HG02642 (cell line): Measurements from ENCODE around the gene KCNC1.

ENCODE experiments used
- ATAC-seq: cut with Tn5 transposase; IDR thresholded peaks from one replicate; pipeline ENCODE4 v1.9.1; 2021; ENCODE audit warnings: mild to moderate bottlenecking; ENCODE audit not compliant: unreplicated experiment, poor library complexity

Gene KCNC1

DNA sequence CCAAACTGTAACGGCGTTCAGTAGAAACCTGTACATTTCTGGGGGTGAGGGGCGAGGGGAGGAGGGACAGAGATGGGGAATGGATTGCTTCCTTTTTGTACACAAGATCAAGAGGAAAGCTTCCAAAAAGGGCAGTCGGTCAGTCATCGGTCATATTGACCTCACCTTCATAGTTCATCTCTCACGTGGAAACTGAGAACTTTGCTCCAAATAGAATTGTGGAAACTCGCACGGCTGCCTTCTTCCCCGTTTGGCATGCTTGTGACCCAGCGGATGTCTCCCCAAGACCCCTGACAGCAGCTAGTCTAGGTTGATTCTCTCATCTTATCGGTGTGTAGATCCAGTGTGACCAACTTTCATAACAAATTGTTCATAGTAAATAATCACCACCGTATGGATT is 47.6 kb downstream of the KCNC1 start:
- no peak for ATAC-seq

DNA sequence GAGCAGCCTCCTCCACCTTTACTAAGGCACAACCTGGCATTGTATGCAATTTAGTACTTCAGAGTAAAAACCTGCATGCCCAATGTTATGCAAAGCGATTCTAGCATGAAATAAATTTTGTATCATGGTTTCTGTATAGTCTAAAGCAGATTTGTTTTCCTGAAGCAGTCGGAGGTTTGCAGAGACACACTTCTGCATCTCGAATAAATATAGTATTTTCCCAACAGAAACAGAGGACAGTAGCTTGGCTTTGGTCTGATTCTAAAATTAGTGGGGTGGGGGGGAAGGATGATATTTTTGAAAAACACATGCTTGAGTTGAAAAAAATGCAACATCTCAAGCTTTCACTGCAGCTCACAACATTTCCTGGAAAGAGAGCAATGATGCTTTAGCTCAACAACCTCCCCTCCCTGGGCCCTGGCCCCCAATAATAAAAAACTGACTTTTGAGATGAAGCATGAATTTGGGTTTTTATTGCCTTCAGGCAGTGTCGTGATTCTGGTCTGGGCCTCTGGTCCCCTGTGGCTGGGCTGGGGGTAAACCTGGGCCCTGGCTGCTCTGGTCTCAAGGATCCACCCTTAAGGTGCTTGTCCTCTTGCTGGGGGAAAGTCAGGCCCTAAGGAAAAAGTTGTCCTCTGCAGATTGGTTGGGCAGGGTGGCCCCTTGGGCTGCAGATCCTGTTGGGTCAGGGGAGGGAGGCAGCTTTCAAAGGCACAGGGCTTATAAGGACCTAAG is 48.2 kb downstream of the KCNC1 start:
- ATAC-seq = no peak

DNA sequence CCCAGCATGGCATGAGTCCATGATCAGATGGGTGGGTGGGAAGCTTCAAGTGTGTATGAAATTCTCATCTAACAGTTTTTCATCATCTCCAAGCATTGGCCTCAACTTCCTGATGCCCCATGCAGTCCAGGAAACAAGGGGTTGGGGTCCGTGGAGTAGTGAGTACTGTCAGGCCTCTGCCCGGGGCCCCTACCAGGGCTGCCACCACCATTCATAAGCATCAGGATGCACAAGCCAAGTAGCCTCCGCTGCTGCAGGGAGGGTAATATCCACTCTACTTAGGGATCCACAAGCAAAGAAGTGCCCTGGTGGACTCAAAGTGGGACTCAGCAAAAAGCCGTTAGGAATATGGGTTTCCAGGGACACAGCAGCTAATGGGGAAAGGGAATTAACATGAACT is 49.3 kb downstream of the KCNC1 start:
- ATAC-seq = no peak

DNA sequence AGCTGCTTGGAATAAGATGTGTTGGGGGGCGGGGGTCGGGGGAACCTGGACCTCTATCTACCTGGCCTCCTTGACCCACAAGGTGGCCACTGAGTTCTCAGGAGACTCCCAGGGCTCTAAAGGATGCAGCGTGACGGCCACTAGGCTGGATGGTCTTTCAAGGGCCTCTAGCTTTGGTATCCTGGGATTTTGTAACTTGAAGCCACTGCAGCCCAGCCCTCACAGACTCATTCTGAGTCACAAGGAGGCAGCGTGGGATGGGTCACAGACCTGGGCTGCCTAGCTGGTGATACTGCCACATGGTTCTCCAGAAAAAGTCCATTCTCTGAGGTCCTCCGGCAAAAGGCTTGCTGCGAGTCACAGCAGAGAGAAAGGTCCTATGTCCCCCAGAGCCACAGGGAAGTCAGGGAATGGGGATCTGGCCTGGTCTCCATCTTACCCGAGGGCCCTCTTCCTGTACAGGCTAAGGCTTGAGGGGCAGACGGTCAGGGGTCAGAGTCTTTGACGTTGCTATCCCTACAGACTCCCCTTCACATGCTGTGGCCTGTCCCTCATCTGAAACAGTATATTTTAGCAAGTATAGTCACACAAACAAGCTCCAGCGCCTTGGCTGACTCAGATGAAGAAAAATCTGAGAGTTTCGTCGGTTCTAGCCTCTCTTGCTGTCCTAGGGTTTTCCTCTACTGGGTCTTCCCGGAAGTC is 52.4 kb downstream of the KCNC1 start:
- ATAC-seq = no peak

DNA sequence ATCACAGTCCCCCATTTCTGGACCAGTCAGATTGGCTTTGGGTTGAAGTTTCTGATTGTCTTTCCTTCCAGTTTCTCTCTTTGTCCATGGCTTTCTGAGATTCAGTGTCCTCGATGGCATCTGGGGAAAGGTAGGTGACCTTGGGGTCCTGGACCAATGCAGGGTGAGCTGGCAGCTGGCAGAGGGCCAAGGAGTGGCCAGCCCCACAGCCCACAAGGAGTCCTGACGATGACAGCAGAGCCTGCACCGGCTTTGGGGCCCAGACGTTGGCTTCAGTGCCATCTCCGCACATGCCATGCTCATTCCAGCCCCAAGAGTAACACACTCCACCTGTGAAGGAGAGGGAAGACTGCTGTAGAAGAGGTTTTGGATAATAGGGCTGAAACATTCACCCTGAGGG is 53.5 kb downstream of the KCNC1 start:
- ATAC-seq = no peak

DNA sequence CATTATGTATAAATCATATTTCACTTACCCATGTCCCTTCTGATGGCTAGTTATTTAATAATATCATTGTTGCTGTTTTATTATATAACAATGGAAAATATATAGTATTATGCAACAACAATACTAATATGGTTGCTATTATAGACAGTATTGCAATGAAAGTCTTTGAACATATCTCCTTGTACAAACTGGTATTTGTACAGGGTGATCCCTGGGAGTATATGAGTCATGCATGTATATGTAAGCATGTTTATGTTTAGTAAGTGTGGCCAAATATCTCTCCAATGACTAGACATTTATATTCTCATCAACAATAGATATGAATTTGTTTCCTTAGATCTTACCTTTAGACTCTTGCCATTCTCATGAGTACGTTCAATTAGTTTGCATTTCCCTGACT is 55.9 kb downstream of the KCNC1 start:
- no peak for ATAC-seq

DNA sequence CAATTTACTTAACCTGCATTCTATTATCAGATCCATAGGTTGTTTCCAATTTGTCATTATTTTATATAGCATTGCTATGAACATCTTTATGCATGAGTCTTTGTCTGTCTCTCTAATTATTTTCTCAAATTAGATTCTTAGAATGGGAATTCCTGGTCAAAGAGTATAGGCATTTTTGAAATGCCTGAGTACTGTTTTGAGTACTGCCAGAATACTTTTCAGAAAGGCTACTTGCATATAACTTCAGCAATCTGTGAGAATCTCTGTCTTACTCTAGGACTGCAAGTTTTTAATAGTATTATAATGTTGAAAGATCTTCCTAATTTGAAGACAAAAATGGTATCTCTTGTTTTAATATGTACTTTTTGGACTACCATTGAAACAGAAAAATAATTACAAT is 56.6 kb downstream of the KCNC1 start:
- ATAC-seq = no peak

DNA sequence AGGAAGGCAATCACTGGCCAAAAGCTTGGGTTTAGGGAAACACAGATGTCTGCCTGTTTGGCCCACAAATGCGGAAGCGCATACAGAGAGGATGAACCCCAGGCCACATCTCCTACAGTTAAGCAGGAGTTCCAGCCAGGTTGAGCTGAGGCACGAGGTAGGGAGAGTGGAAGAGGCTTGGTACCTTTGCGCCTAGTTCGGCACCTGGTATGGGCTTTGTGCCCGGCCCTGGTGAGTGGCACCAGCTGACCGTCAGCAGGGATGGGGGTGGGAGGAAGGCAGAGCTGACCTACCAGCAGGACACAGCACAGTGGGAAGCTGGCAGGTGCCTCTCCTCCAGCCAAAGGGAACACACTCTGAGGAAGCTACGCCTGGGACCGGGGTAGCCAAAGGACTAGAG is 57.6 kb downstream of the KCNC1 start:
- ATAC-seq = no peak

DNA sequence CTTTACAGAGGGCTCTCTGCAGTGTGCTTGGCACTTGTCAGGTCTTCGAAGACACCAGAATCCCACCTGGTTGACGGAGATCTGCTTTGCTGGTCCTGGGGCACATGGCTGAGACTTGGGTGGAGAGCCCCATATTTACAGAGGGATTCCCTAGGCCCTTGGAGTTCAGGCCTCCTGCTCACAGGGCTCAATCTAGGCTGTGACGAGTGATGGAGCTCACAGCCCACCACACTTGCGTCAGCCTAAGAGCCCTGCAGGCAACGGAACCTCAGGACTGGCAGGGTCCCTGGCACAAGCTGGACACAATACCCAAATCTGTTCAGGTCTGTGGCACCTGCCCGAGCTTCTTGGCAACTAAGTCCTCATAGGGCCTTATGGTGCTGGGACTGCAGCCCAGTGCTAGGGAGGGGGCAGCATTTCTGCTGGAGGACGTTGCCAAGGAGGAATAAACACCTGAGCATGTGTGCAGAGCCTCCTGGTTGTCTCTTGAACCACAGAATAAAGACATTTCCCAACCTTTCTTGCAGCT is 59.1 kb downstream of the KCNC1 start:
- no peak for ATAC-seq

DNA sequence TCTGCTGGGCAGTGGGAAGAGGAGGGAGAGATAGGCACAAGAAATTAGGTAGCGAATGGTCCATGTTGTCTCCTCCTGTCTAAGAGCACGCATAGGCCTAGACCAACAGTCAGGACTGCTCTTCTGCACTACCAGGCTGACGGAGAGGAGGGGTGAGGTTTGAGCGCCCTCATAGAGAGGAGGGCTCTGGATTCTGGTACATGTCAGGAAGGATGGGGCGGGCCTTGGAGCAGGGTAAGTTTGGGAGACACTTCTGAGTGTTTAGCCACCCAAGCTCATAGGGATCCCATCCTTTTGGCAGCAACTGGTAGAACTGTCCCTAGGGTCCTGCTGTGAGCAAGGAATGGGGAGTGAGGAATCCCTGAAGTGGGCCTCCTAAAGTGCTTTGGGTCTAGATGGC is 60.4 kb downstream of the KCNC1 start:
- ATAC-seq = no peak

DNA sequence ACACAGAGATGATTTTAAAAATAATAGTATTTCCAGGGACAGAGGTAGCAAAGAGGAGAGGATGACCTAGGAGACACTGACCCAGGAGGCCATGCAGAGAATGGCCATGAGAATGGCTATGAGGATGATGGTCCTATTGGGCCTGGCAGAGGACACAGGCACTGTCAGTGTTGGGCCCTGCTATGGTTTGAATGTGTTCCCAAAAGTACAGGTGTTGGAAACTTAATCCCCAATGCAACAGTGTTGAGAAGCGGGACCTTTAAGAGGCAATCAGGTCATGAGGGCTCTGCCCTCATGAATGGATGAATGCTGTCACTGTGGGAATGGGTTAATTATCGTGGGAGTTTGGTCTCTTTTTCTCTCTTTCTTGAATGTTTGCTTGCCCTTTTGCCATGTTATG is 61.6 kb downstream of the KCNC1 start:
- no peak for ATAC-seq

DNA sequence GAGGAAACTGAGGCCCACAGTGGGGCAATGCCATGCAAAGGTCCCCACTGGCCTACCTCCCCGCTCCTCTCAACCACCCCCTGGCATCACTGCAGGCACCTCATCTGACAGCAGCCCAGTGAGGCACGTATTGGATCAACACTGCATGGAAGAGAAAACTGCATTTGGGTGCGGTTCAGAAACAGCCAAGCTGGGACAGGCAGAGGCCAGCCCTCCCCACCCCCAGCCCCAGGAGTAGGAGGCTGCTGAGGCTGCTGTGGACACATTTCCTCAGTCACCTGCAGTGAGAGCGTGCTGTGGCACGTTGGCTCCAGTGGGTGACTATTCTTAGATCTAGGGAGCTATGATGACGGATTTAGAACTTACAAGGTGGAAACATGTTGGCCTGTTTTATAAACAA is 63.7 kb downstream of the KCNC1 start:
- ATAC-seq = no peak

DNA sequence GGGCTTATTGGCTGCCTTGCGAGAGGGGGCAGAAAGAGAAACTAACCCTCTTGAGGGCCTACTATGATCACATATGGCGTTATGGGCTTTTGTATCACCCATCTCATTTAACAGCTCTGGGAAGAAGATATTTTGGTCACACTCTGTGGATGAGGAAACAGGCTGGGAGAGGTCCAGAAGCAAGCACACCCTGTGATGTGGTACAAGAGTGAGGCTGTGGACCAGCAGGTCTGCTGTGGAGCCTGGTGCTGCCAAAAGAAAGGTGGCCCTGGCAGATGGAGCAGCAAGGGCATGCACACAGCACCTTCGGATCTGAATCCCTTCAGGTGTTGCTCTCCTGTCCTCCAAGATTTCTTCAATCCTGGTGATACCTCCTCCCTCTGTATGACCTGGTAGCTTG is 64.1 kb downstream of the KCNC1 start:
- ATAC-seq = no peak

DNA sequence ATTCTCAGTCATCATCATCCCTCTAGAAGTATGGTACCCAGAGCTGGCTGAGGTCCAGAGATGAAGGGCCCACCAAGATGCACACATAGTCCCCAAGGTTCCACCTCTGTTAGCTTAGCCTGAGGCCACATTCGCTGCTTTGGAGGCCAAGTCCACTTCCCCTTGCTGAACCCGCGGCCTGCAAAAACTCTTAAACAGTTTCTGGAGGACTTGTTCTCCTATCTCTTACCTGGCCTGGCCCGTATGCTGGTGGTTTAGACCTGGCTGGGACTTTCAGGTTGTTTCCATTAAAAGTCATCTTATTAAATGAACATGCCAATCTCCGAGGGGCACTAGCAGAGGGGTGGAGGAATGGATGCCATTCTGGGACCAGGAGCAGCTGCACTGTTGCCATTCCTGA is 64.6 kb downstream of the KCNC1 start:
- no peak for ATAC-seq

DNA sequence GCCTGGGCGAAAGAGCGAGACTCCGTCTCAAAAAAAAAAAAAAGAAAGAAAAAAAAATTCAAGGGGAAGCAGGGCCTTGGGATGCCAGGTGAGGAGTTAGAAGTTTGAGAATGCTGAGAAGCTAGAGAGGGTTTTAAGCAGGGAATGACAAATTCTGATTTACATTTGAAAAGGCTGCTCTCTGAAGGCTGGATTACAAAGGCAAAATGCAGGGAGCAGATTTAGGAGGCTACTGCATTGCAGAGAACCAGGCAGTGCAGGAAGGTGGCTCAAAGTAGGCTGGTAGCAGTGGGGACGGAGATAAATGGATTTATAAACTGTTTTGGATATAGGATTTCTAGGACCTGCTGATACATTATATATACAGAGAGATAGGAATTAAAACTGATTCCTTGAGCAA is 66.6 kb downstream of the KCNC1 start:
- no peak for ATAC-seq

DNA sequence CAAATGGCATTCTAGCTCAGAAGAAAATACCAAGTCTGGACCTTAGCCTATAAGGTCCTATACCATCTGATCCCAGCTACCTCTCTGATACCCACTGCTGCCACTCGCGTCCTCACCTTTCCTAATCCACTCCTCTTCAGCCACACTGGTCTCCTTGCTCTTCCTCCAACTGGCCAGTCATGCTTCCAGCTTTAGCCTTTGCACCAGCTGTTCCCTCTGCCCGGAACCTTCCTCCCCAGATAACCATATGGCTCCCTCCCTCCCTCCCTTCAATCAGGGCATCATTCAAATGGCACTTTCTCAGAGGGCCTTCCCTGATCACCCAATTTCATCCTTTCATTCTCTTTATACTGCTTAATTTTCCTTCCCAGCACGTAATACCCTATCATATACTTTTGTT is 67.9 kb downstream of the KCNC1 start:
- no peak for ATAC-seq

DNA sequence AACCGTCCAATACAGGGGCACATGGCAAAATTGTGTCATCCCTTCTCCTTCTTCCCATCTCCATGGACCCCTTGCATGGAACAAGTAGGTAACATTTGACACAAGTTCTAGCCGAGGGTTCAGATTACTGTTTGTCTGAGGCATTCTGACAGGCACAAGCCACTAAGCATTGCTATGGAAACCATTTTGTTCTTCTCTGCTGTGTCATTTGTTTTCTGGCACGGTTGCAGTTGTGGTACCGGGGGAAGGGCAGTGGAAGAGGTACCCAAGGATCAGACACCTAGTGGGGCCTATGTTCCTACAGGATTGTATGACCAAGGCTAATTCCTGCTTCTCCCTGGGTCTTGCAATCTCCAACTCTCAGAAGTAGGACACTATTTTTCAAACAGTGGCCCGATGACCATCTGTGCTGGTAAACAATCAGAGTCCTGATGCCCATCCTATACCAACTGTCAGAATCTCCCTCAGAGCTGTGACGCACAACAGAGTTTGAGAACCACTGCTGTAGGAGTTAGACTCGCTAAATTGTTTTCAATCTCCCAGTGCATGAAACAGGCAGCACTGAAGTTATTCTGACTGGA is 69.3 kb downstream of the KCNC1 start:
- no peak for ATAC-seq

DNA sequence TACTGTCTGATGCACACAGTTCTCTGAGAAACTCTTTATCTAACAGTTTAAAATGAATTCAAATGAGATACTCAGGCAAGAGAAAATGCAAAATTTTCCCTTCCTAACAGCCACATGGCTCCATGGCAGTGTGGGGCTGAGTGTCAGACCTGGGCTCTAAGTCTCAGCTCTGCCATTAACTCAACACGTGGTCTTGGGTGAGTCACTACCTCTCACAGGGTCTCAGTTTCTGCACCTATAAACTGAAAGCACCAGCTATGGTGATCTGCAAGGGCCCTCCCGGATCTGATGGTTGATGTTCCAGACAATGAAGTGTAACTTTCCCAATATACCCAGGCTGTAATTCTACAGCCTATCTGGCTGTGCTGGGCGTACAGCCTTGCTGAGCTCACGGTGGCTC is 70.5 kb downstream of the KCNC1 start:
- no peak for ATAC-seq

DNA sequence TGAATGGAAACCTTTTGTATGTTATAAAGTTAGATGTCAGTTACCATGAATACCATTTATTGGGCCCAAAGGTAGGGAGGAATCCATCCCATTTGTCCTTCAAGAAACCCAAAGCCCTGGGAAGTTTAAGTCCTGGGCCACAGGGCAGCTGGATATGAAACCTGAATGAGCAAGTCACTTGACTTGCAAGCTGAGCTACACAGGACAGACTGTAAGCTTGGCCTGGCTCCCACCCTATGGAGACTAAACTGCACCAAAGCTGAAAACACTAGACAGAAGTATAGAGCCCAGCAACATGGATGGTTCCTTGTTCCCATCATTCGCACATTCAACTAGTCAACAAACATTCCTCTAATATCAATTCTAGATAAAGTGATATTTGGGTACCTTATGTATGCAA is 71.3 kb downstream of the KCNC1 start:
- ATAC-seq = no peak

DNA sequence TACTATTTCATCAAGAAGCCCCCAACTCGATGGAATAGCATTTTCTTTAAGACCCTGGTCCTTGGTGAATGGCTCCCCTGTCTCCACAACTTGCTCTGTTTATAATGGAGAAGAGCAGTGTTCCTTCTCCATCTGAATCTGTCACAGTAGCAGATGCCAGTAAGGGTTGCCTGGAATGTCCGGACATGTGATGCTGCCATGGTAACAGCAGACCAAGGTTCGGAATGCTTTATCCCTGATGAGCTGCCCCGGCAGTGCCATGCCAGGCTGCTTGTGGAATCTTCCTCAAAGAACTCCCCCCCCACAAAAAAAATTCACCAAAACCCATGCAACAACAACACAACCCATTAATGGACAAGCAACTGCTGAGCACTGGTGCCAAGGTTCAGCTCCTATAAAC is 72.5 kb downstream of the KCNC1 start:
- no peak for ATAC-seq

DNA sequence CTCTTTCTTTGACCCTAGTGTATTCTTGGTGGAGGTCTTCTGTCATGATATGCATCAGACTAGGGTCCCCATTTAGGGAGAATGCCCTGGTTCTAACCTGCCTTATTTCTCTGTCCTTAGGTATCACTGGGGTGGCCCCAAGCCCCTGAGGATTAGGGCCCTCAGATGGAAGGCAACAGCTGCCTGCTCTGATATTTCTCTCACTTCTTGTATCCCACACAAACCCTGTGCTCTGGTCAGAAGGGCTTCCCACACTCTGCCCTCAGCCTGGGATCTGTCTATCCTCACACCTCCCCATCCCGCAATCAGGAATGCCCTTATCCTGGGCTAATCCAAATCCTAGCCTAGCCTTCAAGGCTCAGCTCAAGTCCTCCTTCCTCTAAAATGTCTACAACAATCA is 75.5 kb downstream of the KCNC1 start:
- ATAC-seq = no peak

DNA sequence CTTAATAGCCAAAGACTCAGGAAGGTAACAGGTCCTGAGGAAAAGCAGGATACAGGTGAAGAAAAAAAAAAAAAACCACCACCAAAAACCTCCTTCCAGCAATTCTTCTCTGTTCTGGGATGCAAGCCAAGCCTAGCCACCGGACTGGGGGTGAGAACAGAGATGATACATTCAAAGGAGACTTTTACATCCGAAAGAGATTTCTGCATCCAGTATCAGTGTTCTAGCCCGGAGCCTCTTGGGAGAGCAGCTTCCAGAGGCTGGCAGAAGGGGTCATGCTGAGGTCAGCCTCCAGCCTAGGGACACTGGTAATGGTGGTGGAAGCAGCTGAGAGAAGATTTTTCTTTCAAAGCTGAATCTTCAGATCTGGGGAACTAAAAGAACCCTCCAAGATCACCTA is 76.2 kb downstream of the KCNC1 start:
- ATAC-seq = no peak
